A549 (cell line): ENCODE measurements around the gene ARHGEF16. TPM values are rescaled to one million over a fixed set of nuclear protein-coding genes. Genes with fewer than 3 reads are reported as not detected.

Experiments
- ATAC-seq, 2 experiments: fragments of 200-7000 bp in 1 of 2; fragments of >200 bp in 1 of 2; cut with Nextera tagmentation in 1 of 2; cut with Tn5 transposase in 1 of 2; 3 replicates each; pipeline versions ENCODE4 v1.8.0 to v1.9.1; 2018 to 2020; ENCODE audit warnings: mild to moderate bottlenecking in 1 of 2, moderate library complexity in 1 of 2
- CTCF ChIA-PET: fragments of 300-600 bp; sonication (Branson Sonifier 250); formaldehyde crosslinking; extraction: SDS; loops from one replicate; lab custom pipeline; 2021; ENCODE audit warnings: antibody characterized with exemption, inconsistent platforms; lab: Yijun Ruan, JAX
- POLR2A ChIA-PET: fragments of 350-600 bp; formaldehyde crosslinking; extraction: SDS; loops from one replicate; lab custom pipeline; 2021; ENCODE audit warnings: antibody characterized with exemption, inconsistent platforms; lab: Yijun Ruan, JAX
- DNase-seq, 2 experiments: peaks; one replicate each; pipeline versions ENCODE4 v3.0.0 to v3.0.0-alpha.2; 2011 to 2016; ENCODE audit warnings: low read depth in 1 of 2, low spot score in 1 of 2
- FAIRE-seq: peaks from 2 replicates; lab custom pipeline; 2011; peaks lifted over from hg19 to GRCh38; lab: Jason Lieb, UNC
- H3K27ac ChIP-seq, 2 experiments: fragments of >200 bp; sonication (Bioruptor Twin); formaldehyde crosslinking; 3 replicates each; pipeline ENCODE4 v1.5.1; 2016 to 2017
- H3K4me1 ChIP-seq: fragments of >200 bp; sonication (Bioruptor Twin); formaldehyde crosslinking; 3 replicates; pipeline ENCODE4 v1.6.1; 2016
- H3K4me2 ChIP-seq: fragments of >200 bp; sonication (Bioruptor Twin); formaldehyde crosslinking; 3 replicates; pipeline ENCODE4 v1.6.1; 2016
- H3K4me3 ChIP-seq: fragments of >200 bp; sonication (Bioruptor Twin); formaldehyde crosslinking; 3 replicates; pipeline ENCODE4 v1.5.1; 2016
- H3K9me3 ChIP-seq: fragments of >200 bp; sonication (Bioruptor Twin); formaldehyde crosslinking; 3 replicates; pipeline ENCODE4 v1.6.1; 2016
- CEBPB ChIP-seq, 2 experiments: fragments of >200 bp in 1 of 2; sonication (Bioruptor Twin) in 1 of 2; formaldehyde crosslinking in 1 of 2; IDR thresholded peaks; 2 replicates each; pipeline ENCODE4 v1.6.1; 2012 to 2016
- EP300 ChIP-seq, 2 experiments: fragments of >200 bp; sonication (Bioruptor Twin); formaldehyde crosslinking; IDR thresholded peaks; 2 replicates in 1 of 2; 3 replicates in 1 of 2; pipeline ENCODE4 v1.6.1; 2016 to 2017
- FOXS1 ChIP-seq: fragments of 250-450 bp; sonication (Bioruptor Pico); IDR thresholded peaks from 2 replicates; pipeline ENCODE4 v1.5.0; 2020; ENCODE audit warnings: mild to moderate bottlenecking, moderate library complexity
- JUNB ChIP-seq: fragments of >200 bp; sonication (Bioruptor Twin); formaldehyde crosslinking; IDR thresholded peaks from 2 replicates; pipeline ENCODE4 v1.6.1; 2016
- MAFK ChIP-seq: fragments of 450-650 bp; IDR thresholded peaks from 2 replicates; pipeline ENCODE4 v1.6.1; 2014; ENCODE audit not compliant: partially characterized antibody
- MYC ChIP-seq: IDR thresholded peaks from 2 replicates; pipeline ENCODE4 v1.6.1; 2012; ENCODE audit warnings: mild to moderate bottlenecking, inconsistent platforms, low read length, improper control_type of control experiment, borderline replicate concordance
- NFE2L2 ChIP-seq: fragments of 150-350 bp; conservative IDR thresholded peaks from 2 replicates; pipeline ENCODE4 v1.6.1; 2014; ENCODE audit warnings: low read length
- NPAS2 ChIP-seq: fragments of 250-450 bp; sonication (Bioruptor Pico); IDR thresholded peaks from 2 replicates; pipeline ENCODE4 v1.8.0; 2022; ENCODE audit warnings: mild to moderate bottlenecking, moderate library complexity, borderline replicate concordance
- POLR2A ChIP-seq: IDR thresholded peaks from 2 replicates; pipeline ENCODE4 v1.6.1; 2012; ENCODE audit warnings: mild to moderate bottlenecking, low read length
- POLR2AphosphoS2 ChIP-seq: conservative IDR thresholded peaks from 2 replicates; pipeline ENCODE4 v1.6.1; 2012; ENCODE audit warnings: low read length, improper control_type of control experiment, inconsistent platforms
- RARB ChIP-seq: fragments of 250-450 bp; sonication (Bioruptor Pico); IDR thresholded peaks from 2 replicates; pipeline ENCODE4 v1.8.0; 2021; ENCODE audit warnings: mild to moderate bottlenecking, moderate library complexity
- RNF2 ChIP-seq: fragments of 200-600 bp; sonication (generic); IDR thresholded peaks from 2 replicates; pipeline ENCODE4 v1.6.1; 2016; ENCODE audit warnings: low read depth, mild to moderate bottlenecking, antibody characterized with exemption, moderate library complexity, borderline replicate concordance
- SMC3 ChIP-seq: fragments of >200 bp; sonication (Bioruptor Twin); formaldehyde crosslinking; IDR thresholded peaks from 3 replicates; pipeline ENCODE4 v1.6.1; 2018; ENCODE audit warnings: inconsistent platforms
- TFCP2L1 ChIP-seq: fragments of 250-450 bp; sonication (Bioruptor Pico); IDR thresholded peaks from 2 replicates; pipeline ENCODE4 v1.5.0; 2021; ENCODE audit warnings: mild to moderate bottlenecking
- ZNF302 ChIP-seq: fragments of 250-450 bp; sonication (Bioruptor Pico); IDR thresholded peaks from 2 replicates; pipeline ENCODE4 v1.9.0; 2021; ENCODE audit warnings: inconsistent platforms, mild to moderate bottlenecking, moderate library complexity
- WGBS: methylation state at CpG from one replicate; pipeline ENCODE4 v1.1.6; 2017; ENCODE audit errors: missing lambda C conversion rate; 5-methylcytosine and 5-hydroxymethylcytosine counted together
- polyA plus RNA-seq, 4 experiments: library from polyadenylated mRNA; depleted of rRNA in 3 of 4; stranded (reverse); fragments of >200 nt; fragmentation: RNase III in 1 of 4; extraction: RNeasy Plus Mini Kit Qiagen cat#74134 plus additional on column Dnase treatment in 1 of 4; gene quantifications; 2 replicates in 3 of 4; 3 replicates in 1 of 4; pipeline ENCODE4 v1.2.3, GENCODE V29; 2011 to 2017
- TF ChIP-seq, protein P1 (sequence below): IDR thresholded peaks from 2 replicates; pipeline ENCODE4 v1.6.1; 2012; ENCODE audit warnings: low read depth, borderline replicate concordance
- TF ChIP-seq, protein P2 (sequence below): fragments of >200 bp; sonication (Bioruptor Twin); formaldehyde crosslinking; IDR thresholded peaks from 3 replicates; pipeline ENCODE4 v1.5.1; 2016
- TF ChIP-seq, protein P3 (sequence below): fragments of >200 bp; sonication (Bioruptor Twin); formaldehyde crosslinking; IDR thresholded peaks from 3 replicates; pipeline ENCODE4 v1.6.1; 2016
- TF ChIP-seq, protein P4 (sequence below): fragments of 200-600 bp; sonication (generic); IDR thresholded peaks from 2 replicates; pipeline ENCODE4 v1.6.1; 2016; ENCODE audit warnings: antibody characterized with exemption, mild to moderate bottlenecking, moderate library complexity

ARHGEF16 gene
- polyA plus RNA-seq, 2 of the 4 experiments (the other 2 are of a cell fraction): 1.4 to 3.2 TPM

DNA sequence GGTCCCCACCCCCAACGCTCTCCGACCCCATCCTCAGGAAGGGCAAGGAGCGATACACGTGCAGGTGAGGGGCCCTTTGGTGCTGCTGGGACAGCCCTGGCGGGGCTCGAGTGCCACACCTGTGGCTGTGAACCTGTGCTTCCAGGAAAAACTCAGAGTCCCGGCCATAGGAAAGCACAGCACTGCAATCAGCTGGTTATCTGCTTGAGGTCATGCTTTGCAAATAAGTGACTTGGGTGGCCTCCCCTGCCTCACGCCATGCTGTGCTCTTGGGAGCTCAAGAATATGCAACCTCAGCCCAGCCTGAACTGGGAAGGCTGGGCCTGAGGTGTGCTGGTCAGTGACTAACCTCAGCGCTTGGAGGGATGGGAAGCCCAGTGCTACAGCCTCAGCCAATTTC, 36.5 kb upstream of the ARHGEF16 start:
- FAIRE-seq (no peak), ATAC-seq (no peak; a peak in 1 of 6 replicates), DNase-seq (no peak)
- Histone ChIP-seq H3K4me1 (peaks cover 3% of the 10 kb centered on the region; the same call in 1 of the 3 replicates), H3K27ac (no peak overlapping the region), H3K4me3 (no peak overlapping the region), H3K4me2 (no peak overlapping the region), H3K9me3 (0 out of 3 replicates have a peak, but pooled peaks cover 2% of the 10 kb centered on the region)
- ChIA-PET POLR2A (no interaction called here), CTCF (interaction anchor here (1.0 to 2.0 kb wide), 2 partner anchors 9 to 405 kb away, joined by 3 to 8 read pairs; no protein-coding TSS in a partner anchor)
- TF ChIP-seq JUNB: no peak
- no CpG with 5 or more reads among the region's 9 CpGs for WGBS

DNA sequence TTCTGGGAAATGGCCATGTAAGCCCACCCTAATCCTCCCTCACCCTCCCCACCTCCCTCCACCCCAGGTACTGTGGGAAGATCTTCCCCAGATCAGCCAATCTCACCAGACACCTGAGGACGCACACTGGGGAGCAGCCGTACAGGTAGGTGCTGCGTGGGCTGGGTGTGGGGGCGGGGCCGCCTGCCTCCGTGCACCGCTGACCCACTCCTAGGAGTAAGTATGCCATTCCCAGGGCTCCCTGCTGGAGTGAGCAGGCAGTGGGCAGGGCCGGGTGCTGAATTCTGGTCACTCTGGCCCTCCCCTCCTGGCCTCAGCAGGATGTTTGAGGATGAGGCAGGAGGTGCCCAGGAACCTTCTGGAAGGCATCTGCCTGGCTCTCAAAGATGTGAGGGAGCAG, 35.9 kb upstream of the ARHGEF16 start:
- H3K4me2 ChIP-seq: no peak overlapping the region
- ATAC-seq: no peak

DNA sequence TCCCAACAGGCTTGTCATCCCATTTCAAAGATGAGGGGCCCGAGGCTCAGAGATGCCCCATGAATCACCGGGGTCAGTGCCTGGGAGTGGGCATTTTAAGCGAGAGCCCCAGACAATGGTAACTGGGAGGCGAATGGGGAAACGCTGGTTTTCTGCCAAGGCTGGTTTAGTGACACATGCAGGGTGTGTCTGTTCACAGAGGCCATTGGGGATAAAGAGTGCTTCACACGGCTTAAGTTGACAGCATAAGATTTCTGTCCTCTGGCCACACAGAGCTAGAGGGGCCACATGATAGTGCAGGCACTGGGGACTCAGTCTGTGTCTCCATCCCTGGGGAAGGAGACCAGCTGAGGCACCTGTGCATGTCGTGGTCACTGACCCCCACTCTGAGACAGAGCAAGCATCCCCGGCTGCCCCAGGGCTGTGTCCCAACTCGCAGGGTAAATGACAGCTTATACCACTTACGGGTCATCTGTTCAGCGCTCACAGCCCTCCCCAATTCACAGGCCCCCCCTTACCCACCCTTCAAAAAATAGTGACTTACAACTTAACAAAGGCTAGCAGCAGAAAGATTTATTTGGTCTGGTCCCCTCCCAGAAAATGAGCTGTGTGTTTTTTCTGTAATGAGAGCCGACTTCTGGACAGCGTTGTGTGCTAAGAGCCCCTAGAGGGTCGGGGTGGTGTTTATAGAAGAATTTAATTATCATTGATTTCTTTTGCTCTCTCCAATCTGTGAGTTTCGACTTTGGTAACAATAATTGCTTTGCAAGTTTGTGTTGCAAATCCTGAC, 34.9 kb upstream of the ARHGEF16 start:
- H3K4me2 ChIP-seq: no peak overlapping the region
- ChIA-PET CTCF (interaction anchor here (0.8 to 1.3 kb wide), 4 partner anchors 9 to 407 kb away, joined by 3 to 5 read pairs (median 4); no protein-coding TSS in a partner anchor), POLR2A (no interaction called here)
- no peak for TF ChIP-seq SMC3
- no peak for TF ChIP-seq FOXS1 (CRISPR knock-in tag)
- TF ChIP-seq EP300 (IDR thresholded peaks at IDR 0.05): no peak
- TF ChIP-seq, protein P1, sequence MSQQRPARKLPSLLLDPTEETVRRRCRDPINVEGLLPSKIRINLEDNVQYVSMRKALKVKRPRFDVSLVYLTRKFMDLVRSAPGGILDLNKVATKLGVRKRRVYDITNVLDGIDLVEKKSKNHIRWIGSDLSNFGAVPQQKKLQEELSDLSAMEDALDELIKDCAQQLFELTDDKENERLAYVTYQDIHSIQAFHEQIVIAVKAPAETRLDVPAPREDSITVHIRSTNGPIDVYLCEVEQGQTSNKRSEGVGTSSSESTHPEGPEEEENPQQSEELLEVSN: no peak
- TF ChIP-seq POLR2AphosphoS2: no peak
- TF ChIP-seq ZNF302: no peak
- no peak for TF ChIP-seq MYC
- no peak for TF ChIP-seq RARB (CRISPR knock-in tag)
- TF ChIP-seq TFCP2L1 (CRISPR knock-in tag): no peak
- TF ChIP-seq, protein P2, sequence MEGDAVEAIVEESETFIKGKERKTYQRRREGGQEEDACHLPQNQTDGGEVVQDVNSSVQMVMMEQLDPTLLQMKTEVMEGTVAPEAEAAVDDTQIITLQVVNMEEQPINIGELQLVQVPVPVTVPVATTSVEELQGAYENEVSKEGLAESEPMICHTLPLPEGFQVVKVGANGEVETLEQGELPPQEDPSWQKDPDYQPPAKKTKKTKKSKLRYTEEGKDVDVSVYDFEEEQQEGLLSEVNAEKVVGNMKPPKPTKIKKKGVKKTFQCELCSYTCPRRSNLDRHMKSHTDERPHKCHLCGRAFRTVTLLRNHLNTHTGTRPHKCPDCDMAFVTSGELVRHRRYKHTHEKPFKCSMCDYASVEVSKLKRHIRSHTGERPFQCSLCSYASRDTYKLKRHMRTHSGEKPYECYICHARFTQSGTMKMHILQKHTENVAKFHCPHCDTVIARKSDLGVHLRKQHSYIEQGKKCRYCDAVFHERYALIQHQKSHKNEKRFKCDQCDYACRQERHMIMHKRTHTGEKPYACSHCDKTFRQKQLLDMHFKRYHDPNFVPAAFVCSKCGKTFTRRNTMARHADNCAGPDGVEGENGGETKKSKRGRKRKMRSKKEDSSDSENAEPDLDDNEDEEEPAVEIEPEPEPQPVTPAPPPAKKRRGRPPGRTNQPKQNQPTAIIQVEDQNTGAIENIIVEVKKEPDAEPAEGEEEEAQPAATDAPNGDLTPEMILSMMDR: no peak
- TF ChIP-seq NPAS2 (CRISPR knock-in tag): no peak
- no peak for TF ChIP-seq RNF2
- no peak for TF ChIP-seq POLR2A
- TF ChIP-seq, protein P3, sequence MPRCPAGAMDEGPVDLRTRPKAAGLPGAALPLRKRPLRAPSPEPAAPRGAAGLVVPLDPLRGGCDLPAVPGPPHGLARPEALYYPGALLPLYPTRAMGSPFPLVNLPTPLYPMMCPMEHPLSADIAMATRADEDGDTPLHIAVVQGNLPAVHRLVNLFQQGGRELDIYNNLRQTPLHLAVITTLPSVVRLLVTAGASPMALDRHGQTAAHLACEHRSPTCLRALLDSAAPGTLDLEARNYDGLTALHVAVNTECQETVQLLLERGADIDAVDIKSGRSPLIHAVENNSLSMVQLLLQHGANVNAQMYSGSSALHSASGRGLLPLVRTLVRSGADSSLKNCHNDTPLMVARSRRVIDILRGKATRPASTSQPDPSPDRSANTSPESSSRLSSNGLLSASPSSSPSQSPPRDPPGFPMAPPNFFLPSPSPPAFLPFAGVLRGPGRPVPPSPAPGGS: no peak
- TF ChIP-seq NFE2L2: no peak
- TF ChIP-seq, protein P4, sequence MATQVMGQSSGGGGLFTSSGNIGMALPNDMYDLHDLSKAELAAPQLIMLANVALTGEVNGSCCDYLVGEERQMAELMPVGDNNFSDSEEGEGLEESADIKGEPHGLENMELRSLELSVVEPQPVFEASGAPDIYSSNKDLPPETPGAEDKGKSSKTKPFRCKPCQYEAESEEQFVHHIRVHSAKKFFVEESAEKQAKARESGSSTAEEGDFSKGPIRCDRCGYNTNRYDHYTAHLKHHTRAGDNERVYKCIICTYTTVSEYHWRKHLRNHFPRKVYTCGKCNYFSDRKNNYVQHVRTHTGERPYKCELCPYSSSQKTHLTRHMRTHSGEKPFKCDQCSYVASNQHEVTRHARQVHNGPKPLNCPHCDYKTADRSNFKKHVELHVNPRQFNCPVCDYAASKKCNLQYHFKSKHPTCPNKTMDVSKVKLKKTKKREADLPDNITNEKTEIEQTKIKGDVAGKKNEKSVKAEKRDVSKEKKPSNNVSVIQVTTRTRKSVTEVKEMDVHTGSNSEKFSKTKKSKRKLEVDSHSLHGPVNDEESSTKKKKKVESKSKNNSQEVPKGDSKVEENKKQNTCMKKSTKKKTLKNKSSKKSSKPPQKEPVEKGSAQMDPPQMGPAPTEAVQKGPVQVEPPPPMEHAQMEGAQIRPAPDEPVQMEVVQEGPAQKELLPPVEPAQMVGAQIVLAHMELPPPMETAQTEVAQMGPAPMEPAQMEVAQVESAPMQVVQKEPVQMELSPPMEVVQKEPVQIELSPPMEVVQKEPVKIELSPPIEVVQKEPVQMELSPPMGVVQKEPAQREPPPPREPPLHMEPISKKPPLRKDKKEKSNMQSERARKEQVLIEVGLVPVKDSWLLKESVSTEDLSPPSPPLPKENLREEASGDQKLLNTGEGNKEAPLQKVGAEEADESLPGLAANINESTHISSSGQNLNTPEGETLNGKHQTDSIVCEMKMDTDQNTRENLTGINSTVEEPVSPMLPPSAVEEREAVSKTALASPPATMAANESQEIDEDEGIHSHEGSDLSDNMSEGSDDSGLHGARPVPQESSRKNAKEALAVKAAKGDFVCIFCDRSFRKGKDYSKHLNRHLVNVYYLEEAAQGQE: no peak
- H3K9me3 ChIP-seq: 0 out of 3 replicates have a peak, but pooled peaks cover 2% of the 10 kb centered on the region
- 9% methylated on average over 13 of the region's 15 CpGs for WGBS
- no peak overlapping the region for H3K27ac ChIP-seq
- no peak for DNase-seq
- FAIRE-seq: no peak
- peaks cover 3% of the 10 kb centered on the region; the same call in 1 of the 3 replicates for H3K4me1 ChIP-seq
- H3K4me3 ChIP-seq: no peak overlapping the region
- 0 out of 6 replicates have a peak, but pooled peaks of 1 of the 2 experiments have one; percentile 22 for ATAC-seq

More for the DNA sequence above, 35.9 kb upstream of the ARHGEF16 start:
- DNase-seq: no peak
- TF ChIP-seq CEBPB (IDR thresholded peaks at IDR 0.05) (no peak), MYC (no peak), MAFK (no peak)
- TF ChIP-seq, protein P2: no peak
- TF ChIP-seq, all 56 proteins: peak for 0
- WGBS: 71% methylated on average over 1 of the region's 8 CpGs
- H3K4me1 ChIP-seq: peaks cover 3% of the 10 kb centered on the region; the same call in 1 of the 3 replicates
- no peak overlapping the region for H3K4me3 ChIP-seq
- ChIA-PET CTCF (interaction anchor here (0.9 to 2.0 kb wide), 5 partner anchors 8 to 406 kb away, joined by 3 to 8 read pairs (median 4); no protein-coding TSS in a partner anchor), POLR2A (no interaction called here)
- no peak for FAIRE-seq
- H3K9me3 ChIP-seq: 0 out of 3 replicates have a peak, but pooled peaks cover 2% of the 10 kb centered on the region
- H3K27ac ChIP-seq: no peak overlapping the region
